GM18909 (cell line): ENCODE data around the gene AGER.
"Not testable (repeated sequence)": the region's sequence is repeated elsewhere in the genome, so short reads cannot be mapped to it uniquely, and the experiment has no call there.

ENCODE experiments used
- ATAC-seq: cut with Tn5 transposase; IDR thresholded peaks from one replicate; pipeline ENCODE4 v1.9.1; 2021; ENCODE audit warnings: mild to moderate bottlenecking; ENCODE audit not compliant: unreplicated experiment, poor library complexity

The AGER gene

GRCh38 chr6:32187725-32188380 is 3.8 kb upstream of the AGER start:
- ATAC-seq: not testable (repeated sequence)

- no peak for ATAC-seq
Observed at GRCh38 chr6:32187009-32187709, 3.1 kb upstream of the AGER start.

GRCh38 chr6:32186151-32186840 is 2.2 kb upstream of the AGER start:
- not testable (repeated sequence) for ATAC-seq

GRCh38 chr6:32185681-32186131 is 1.7 kb upstream of the AGER start:
- ATAC-seq: not testable (repeated sequence)

GRCh38 chr6:32183483-32184083 is 470 bp downstream of the AGER start:
- ATAC-seq: no peak

- ATAC-seq: no peak
Observed at GRCh38 chr6:32183030-32183429, 1.0 kb downstream of the AGER start.

GRCh38 chr6:32182555-32182981 is 1.5 kb downstream of the AGER start:
- no peak for ATAC-seq

GRCh38 chr6:32181915-32182529 is 2.0 kb downstream of the AGER start:
- no peak for ATAC-seq

GRCh38 chr6:32181148-32181702 is 2.8 kb downstream of the AGER start:
- ATAC-seq: no peak

GRCh38 chr6:32179766-32180405 is 4.2 kb downstream of the AGER start:
- no peak for ATAC-seq

- no peak for ATAC-seq
Observed at GRCh38 chr6:32178547-32179440, 5.3 kb downstream of the AGER start.

- peak; percentile 85 for ATAC-seq
Observed at GRCh38 chr6:32177788-32178546, 6.1 kb downstream of the AGER start, which contains the start of gene RNF5. RNF5 (plus strand) TSS chr6:32178405; CDS start chr6:32178512, 107 bp downstream.

- ATAC-seq: peak; percentile 1
Observed at GRCh38 chr6:32177183-32177787, 6.8 kb downstream of the AGER start.

GRCh38 chr6:32176476-32177182 is 7.4 kb downstream of the AGER start:
- ATAC-seq: no peak

- ATAC-seq: peak; percentile 40
Observed at GRCh38 chr6:32175711-32176475, 8.2 kb downstream of the AGER start, which contains the start of gene AGPAT1. AGPAT1 (minus strand) TSS chr6:32176084; CDS start chr6:32171496, 4,588 bp downstream.

GRCh38 chr6:32175322-32175710 is 8.7 kb downstream of the AGER start:
- no peak for ATAC-seq
